Fibroblast of skin of right biceps (primary cell): ENCODE results near the gene RTCA.
"Not testable (repeated sequence)": the region's sequence is repeated elsewhere in the genome, so short reads cannot be mapped to it uniquely, and the experiment has no call there.

ENCODE experiments used
- DNase-seq: peaks from one replicate; pipeline ENCODE4 v3.0.0-alpha.2; 2013

Gene RTCA

DNA sequence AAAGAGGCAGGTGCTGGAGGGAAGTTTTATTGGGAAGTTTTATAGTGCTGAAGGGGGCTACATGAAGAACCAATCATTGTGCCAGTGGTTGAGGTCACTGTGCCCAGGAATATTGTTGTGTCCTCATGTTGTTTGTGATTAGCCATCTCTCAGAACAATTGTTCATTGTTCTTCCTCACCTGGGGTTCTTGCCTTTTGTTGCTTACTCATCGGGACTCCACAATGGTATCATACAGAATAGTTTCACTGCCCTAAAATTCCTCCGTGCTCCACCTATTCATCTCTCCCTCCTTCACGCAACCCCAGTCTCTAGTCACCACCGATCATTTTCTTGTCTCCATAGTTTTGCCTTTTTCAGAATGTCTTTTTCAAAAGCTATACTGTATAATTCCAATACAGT lies 47.4 kb downstream of the RTCA start:
- no peak for DNase-seq

DNA sequence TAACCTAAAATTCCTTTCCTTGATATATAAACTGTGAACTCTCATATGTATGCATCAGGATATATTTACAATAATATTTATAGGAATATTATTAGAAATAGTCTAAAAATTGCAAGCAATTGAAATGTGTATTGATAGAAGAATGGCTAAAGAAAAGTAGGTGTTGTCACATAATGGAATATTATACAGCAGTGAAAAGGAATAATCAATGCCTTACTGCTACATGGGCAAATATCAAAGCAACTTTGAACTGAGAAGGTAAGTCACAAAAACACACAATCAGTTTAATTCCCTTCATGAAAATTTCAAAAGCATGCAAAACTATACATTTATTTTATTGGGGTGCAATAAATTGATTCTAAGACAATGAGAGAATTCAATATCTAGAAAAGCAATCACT lies 50.6 kb downstream of the RTCA start:
- no peak for DNase-seq

DNA sequence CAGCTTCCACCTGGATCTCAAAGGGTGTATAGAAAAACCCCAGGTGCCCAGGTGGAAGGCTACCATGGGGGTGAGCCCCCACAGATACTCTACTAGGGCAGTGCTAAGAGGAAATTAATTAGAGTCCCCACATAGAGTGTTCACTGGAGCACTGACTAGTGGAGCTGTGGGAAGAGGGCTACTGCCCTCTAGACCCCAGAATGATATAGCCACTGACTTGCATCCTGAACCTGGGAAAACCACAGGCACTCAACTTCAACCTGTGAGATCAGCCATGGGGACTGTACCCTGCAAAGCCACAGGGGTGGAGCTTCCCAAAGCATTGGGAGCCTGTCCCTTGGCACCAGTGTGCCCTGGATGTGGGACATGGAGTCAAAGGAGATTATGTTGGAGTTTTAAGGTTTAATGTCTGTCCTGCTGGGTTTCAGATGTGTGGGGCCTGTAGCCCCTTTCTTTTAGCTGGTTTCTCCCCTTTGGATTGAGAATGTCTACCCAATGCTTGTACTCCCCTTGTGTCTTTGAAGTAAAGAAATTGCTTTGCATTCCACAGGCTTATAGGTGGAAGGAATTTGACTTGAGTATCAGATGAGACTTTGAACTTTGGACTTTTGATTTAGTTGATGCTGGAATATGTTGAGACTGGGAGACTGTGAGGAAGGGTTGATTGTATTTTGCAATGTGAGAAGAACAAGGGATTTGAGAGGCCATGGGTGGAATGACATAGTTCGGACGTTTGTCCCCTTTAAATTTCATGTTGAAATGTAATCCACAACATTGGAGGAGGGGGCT lies 54.5 kb downstream of the RTCA start:
- DNase-seq: no peak

DNA sequence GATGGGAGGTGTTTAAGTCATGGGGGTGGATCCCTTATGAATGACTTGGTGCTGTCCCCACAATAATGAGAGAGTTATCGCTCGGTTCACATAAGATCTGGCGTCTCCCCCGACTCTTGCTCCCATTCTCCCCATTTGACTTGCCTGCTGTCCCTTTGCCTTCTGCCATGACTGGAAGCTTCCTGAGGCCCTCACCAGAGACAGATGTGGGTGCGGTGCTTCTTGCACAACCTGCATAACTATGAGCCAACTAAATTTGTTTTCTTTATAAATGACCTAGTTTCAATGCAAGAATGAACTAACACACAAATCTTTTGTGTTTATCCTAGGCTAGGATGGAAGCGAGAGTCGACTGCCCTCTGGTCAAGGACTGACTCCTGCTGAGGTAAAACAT lies 55.1 kb downstream of the RTCA start:
- DNase-seq: no peak

DNA sequence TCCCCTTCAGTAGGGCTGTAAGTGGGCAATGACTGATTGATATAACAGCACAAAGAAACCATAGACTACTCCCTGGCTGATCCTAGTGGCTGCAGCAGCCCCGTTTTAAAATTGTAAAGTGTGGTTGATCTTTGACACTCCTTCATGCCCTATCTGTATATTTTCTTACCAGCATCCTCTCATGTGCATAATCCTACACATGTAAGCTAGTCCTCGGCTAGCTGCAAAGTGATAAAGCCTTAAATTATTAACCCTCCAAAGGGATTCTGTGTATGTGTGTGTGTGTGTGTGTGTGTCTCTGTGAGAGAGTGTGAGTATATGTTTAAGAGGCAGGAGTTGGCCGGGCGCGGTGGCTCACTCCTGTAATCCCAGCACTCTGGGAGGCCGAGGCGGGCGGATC lies 55.5 kb downstream of the RTCA start:
- no peak for DNase-seq

DNA sequence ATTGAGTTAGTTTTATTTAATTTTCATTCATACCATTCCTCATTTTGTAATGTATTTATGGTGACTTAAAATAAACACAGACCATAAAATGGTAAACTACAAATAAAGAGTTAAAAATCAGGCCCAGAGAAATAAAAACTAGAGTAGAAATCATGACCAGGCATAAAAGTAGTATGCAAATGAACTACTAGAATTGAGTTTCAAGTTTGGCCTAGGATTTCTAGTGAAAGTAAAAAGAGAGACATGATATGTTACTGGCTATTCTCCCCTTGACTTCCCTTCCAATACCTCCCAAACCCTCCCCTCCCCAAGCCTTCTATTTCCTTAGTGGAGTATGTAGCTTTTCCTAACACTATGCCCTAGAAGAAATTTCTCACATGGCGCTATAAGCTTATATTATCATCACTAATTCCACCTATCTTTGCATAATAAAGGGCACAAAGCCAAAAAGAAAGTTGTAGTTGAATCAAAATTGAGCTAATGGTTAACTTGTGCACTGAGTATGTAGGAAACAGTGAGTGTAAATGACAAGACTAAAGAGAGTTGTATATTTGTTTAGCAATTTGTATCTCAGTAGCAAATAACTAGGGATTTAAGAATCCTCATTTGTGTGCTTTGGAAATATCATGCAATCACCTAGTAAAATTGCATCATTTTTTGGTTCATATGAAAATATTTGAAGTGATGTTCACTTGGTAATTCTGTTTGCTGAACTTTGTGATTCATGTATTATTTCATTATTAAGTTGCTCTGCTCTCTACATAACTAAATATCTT lies 56.6 kb downstream of the RTCA start:
- peak; percentile 65 for DNase-seq

DNA sequence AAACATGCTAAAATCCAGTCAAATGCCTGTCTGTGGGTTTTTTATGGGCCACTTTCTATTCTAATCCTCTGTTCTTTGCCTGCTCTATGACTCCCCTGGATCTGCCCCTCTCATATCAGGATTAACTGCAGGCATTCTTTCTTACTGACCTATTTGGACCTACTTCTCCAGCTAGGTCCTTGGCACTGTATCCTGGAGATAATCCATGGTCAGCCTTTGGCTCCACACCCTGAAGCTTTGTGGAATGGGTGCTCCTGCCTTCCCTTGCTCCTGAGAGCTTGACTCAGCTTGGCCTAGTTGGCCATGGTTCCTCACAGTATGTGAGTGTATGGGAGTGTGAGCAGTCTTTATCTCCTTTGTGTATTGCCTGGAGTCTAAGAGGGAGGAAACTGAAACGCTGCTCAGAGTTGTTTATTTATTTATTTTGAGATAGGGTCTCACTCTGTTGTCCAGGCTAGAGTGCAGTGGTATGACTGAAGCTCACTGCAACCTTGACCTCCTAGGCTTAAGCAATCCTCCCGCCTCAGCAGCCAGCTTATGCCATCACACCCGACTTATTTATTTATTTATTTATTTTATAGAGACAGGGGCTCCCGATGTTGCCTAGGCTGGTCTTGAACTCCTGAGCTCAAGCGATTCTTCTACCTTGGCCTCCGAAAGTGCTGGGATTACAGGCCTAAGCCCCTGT lies 57.5 kb downstream of the RTCA start:
- peak; percentile 35 for DNase-seq

DNA sequence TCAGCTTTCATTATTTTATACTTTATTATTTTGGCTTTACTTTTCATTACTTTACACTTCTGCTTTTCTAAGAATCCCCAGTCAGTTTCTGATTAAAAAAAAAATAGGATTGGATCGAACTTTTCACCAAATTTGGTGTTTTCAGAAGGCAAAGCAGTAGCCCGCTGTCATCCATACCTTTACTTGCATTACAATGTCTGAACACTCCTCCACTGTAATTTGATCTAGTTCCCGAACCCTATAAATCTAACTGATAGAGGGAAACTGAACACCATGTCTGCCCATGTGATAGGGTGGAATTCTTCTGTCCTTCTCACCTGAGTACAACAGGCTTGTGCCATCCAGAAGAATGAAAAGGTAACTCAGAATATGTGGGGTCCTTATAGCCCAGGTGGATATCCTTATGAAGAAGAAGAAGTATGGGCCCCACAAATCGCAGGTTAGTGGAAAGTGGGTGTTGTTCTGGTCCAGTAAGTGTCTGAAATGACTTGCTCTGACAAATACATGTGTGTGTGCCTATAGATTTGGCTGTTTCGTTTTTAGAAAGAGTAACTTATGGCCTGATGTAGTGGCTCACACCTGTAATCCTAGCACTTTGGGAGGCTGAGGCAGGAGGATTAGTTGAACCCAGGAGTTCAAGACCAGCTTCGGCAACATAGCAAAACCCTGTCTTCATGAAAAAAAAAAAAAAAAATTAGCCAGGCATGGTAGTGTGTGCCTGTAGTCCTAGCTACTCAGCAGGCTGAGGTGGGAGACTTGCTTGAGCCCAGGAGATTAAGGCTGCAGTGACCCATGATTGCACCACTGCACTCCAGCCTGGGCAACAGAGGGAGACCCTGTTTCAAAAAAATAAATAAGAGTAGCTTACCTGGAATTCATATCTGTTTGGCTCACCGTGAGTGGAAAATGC lies 59.7 kb downstream of the RTCA start:
- no peak for DNase-seq

DNA sequence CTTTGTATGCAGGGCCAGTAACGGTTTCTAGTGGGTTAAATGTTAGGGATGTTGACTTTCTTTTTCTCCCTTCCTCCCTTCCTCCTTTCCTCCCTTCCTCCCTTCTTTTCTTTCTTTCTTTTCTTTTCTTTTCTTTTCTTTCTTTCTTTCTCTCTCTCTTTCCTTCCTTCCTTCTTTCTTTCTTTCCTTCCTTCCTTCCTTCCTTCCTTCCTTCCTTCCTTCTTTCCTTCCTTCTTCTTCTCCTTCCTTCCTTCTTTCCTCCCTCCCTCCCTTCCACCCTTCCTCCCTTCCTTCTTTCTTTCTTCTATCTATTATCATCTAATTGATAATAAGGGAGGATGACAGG lies 60.3 kb downstream of the RTCA start:
- DNase-seq: not testable (repeated sequence)

DNA sequence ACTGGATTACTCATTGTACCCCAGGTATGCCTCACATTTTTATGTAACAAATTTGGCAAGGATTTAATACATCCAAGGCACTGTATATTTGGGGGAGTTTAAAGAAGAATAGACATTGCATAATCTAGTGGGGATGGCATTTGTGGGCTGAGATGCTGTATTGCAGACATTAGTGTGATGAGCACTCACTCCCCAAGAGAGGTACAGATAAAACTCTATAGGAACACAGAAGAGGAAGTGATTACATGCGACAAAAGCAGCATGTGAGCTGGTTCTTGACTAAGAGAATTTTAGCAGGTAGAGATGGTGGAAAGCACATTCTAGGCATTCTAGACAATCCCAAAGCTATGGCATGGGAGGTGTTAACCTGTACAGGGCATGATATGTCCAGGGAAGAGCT lies 62.1 kb downstream of the RTCA start:
- no peak for DNase-seq

DNA sequence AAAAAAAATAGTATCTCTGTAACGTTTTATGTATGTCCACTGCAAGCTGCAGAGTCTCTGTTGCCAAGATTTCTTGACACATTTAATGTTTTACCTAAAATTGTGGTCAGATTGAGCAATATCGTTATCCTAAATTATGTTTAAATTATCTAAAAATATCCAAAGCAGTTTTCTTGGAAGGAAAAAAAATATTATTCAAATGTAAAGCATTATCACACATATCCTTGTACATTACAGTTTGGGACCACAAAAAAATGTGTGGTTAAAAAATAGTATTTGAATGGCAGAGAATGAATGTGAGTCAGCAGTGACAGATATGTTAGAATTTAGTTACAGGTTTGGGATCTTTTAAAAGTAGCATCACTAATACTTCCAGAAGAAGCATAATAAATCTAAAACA lies 65.1 kb downstream of the RTCA start:
- DNase-seq: peak; percentile 71

DNA sequence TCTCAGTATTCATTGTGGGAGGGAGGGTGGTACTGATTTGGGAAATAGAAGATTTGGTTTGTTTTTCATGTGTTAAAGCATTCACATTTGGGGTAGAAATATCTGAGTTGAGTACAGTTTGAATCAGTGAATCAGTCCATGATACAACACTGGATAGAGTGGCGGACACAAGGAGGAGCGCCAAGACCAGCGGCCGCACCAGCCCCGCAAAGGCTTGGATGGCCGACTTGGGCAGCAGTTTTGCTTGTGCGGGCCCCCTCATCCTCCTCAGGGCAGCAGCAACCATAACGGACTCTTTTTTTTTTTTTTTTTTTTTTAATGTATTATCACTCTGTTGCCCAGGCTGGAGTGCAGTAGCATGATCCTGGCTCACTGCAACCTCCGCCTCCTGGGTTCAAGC lies 66.3 kb downstream of the RTCA start:
- no peak for DNase-seq

DNA sequence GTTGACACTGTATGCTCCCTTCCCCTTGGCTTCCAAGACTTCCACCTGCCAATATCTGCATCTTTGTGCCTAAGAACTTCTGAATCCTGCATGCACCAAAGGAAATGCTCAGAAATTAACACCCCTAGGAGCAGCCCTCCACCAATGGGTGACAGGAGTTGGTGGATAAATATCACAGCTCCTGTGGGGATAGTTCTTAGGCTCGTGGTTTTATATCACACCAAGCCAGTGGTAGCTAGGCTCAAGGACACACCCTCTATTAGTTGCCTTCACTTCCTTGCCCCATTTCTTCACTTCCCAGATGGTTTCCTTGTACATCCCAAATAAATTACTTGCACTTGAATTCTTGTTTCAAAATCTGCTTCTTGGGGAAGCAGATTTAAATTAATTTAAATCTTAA lies 69.4 kb downstream of the RTCA start:
- no peak for DNase-seq

DNA sequence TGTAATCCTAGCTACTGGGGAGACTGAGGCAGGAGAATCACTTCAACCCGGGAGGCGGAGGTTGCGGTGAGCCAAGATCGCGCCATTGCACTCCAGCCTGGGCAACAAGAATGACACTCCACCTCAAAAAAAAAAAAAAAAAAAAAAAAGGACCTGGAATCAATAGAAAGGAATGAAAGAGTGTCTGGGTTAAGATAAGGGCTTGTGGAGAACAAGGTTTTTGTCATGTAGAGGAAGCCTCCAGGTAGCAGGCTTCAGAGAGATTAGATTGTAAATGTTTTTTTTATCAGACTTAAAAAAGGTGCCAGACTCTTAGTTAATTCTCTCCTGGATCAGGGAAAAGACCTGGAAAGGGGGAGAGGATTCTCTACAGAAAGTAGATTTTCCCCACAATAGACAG lies 71.9 kb downstream of the RTCA start:
- not testable (repeated sequence) for DNase-seq

DNA sequence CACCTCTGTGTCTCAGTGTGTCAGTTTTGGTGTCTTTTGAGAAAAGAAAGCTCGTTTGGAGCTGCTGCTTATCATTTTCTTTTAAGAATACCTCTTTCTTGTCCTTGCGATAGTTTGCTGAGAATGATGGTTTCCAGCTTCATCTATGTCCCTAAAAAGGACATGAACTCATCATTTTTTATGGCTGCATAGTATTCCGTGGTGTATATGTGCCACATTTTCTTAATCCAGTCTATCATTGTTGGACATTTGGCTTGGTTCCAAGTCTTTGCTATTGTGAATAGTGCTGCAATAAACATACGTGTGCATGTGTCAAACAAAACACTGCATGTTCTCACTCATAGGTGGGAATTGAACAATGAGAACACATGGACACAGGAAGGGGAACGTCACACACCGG lies 73.7 kb downstream of the RTCA start:
- not testable (repeated sequence) for DNase-seq

DNA sequence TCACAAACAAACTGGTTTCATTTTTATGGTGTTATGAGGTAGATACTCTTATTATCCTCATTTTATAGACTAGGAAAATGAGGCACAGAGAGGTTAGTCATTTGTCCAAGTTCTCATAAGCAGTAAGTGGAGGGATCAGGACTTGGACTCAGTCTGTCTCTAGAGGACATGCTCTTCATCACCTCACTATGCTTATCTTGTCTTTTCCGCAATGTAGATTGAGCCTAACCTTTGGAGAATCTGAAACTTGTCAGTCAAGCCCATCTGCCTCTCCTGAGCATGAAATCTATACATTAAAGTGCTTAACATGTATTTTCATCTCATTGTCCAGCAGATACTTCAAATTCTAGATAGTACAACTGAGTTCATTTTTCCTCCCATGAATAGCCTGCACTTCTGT lies 74.5 kb downstream of the RTCA start:
- DNase-seq: no peak

DNA sequence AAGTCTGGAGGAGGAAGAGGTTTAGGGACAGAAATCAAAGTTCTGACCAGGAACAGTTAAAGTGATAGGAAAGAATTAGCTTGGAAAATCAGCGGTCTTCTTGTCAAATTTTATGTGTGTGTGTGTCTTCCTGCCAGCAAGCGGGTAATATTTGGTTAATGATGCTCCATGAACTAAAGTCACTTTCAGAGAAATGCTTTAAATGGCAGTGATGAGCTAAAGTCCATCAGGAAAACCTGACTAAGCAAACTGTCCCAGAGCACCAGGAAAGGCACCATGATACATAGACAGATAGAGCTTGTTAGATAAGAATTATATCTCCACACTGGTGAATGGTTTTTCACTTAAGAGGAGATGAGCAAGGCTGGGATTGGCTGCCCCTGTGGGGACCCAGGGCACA lies 76.3 kb downstream of the RTCA start:
- DNase-seq: no peak
